A549 (cell line): ENCODE data around the gene MIA3. TPM values are rescaled to one million over a fixed set of nuclear protein-coding genes. Genes with fewer than 3 reads are reported as not detected.

Experiments used
- ATAC-seq, 2 experiments: fragments of 200-7000 bp in 1 of 2; fragments of >200 bp in 1 of 2; cut with Nextera tagmentation in 1 of 2; cut with Tn5 transposase in 1 of 2; 3 replicates each; pipeline versions ENCODE4 v1.8.0 to v1.9.1; 2018 to 2020; ENCODE audit warnings: mild to moderate bottlenecking in 1 of 2, moderate library complexity in 1 of 2
- CTCF ChIA-PET: fragments of 300-600 bp; sonication (Branson Sonifier 250); formaldehyde crosslinking; extraction: SDS; loops from one replicate; lab custom pipeline; 2021; ENCODE audit warnings: antibody characterized with exemption, inconsistent platforms; lab: Yijun Ruan, JAX
- POLR2A ChIA-PET: fragments of 350-600 bp; formaldehyde crosslinking; extraction: SDS; loops from one replicate; lab custom pipeline; 2021; ENCODE audit warnings: antibody characterized with exemption, inconsistent platforms; lab: Yijun Ruan, JAX
- DNase-seq, 2 experiments: peaks; one replicate each; pipeline versions ENCODE4 v3.0.0 to v3.0.0-alpha.2; 2011 to 2016; ENCODE audit warnings: low read depth in 1 of 2, low spot score in 1 of 2
- FAIRE-seq: peaks from 2 replicates; lab custom pipeline; 2011; peaks lifted over from hg19 to GRCh38; lab: Jason Lieb, UNC
- H3K27ac ChIP-seq, 2 experiments: fragments of >200 bp; sonication (Bioruptor Twin); formaldehyde crosslinking; 3 replicates each; pipeline ENCODE4 v1.5.1; 2016 to 2017
- H3K4me1 ChIP-seq: fragments of >200 bp; sonication (Bioruptor Twin); formaldehyde crosslinking; 3 replicates; pipeline ENCODE4 v1.6.1; 2016
- H3K4me2 ChIP-seq: fragments of >200 bp; sonication (Bioruptor Twin); formaldehyde crosslinking; 3 replicates; pipeline ENCODE4 v1.6.1; 2016
- H3K4me3 ChIP-seq: fragments of >200 bp; sonication (Bioruptor Twin); formaldehyde crosslinking; 3 replicates; pipeline ENCODE4 v1.5.1; 2016
- H3K9me3 ChIP-seq: fragments of >200 bp; sonication (Bioruptor Twin); formaldehyde crosslinking; 3 replicates; pipeline ENCODE4 v1.6.1; 2016
- CHD2 ChIP-seq: fragments of 150-350 bp; IDR thresholded peaks from 2 replicates; pipeline ENCODE4 v1.6.1; 2014; ENCODE audit warnings: low read length; ENCODE audit not compliant: partially characterized antibody
- EHF ChIP-seq: fragments of 250-450 bp; sonication (Bioruptor Pico); IDR thresholded peaks from 2 replicates; pipeline ENCODE4 v1.5.0; 2020; ENCODE audit warnings: mild to moderate bottlenecking
- FOSL2 ChIP-seq, 2 experiments: fragments of 450-650 bp in 1 of 2; fragments of >200 bp in 1 of 2; sonication (Bioruptor Twin) in 1 of 2; formaldehyde crosslinking; IDR thresholded peaks; 2 replicates each; pipeline versions ENCODE4 v1.5.0 to v1.6.1; 2016 to 2020; ENCODE audit warnings: mild to moderate bottlenecking in 1 of 2, moderate library complexity in 1 of 2
- HMGXB4 ChIP-seq: fragments of 250-450 bp; sonication (Bioruptor Pico); IDR thresholded peaks from 2 replicates; pipeline ENCODE4 v1.5.0; 2021; ENCODE audit warnings: mild to moderate bottlenecking, moderate library complexity, borderline replicate concordance
- HOXB13 ChIP-seq: fragments of 250-450 bp; sonication (Bioruptor Pico); IDR thresholded peaks from 2 replicates; pipeline ENCODE4 v1.5.0; 2020; ENCODE audit warnings: low read depth, mild to moderate bottlenecking, moderate library complexity
- JUN ChIP-seq, 2 experiments: fragments of >200 bp; sonication (Bioruptor Twin); formaldehyde crosslinking; IDR thresholded peaks; 2 replicates in 1 of 2; 3 replicates in 1 of 2; pipeline ENCODE4 v1.6.1; 2016 to 2017
- KDM5A ChIP-seq: fragments of 200-600 bp; sonication (generic); IDR thresholded peaks from 2 replicates; pipeline ENCODE4 v1.6.1; 2016; ENCODE audit warnings: antibody characterized with exemption, mild to moderate bottlenecking
- MAZ ChIP-seq: fragments of 150-350 bp; IDR thresholded peaks from 2 replicates; pipeline ENCODE4 v1.6.1; 2014; ENCODE audit warnings: antibody characterized with exemption, low read depth, low read length, borderline replicate concordance
- NPAS2 ChIP-seq: fragments of 250-450 bp; sonication (Bioruptor Pico); IDR thresholded peaks from 2 replicates; pipeline ENCODE4 v1.8.0; 2022; ENCODE audit warnings: mild to moderate bottlenecking, moderate library complexity, borderline replicate concordance
- PHF8 ChIP-seq: fragments of 200-600 bp; sonication (generic); IDR thresholded peaks from 2 replicates; pipeline ENCODE4 v1.6.1; 2016; ENCODE audit warnings: low read depth, mild to moderate bottlenecking, antibody characterized with exemption, moderate library complexity, borderline replicate concordance
- POLR2AphosphoS2 ChIP-seq: conservative IDR thresholded peaks from 2 replicates; pipeline ENCODE4 v1.6.1; 2012; ENCODE audit warnings: low read length, improper control_type of control experiment, inconsistent platforms
- RNF2 ChIP-seq: fragments of 200-600 bp; sonication (generic); IDR thresholded peaks from 2 replicates; pipeline ENCODE4 v1.6.1; 2016; ENCODE audit warnings: low read depth, mild to moderate bottlenecking, antibody characterized with exemption, moderate library complexity, borderline replicate concordance
- SREBF2 ChIP-seq: fragments of 450-650 bp; IDR thresholded peaks from 2 replicates; pipeline ENCODE4 v1.6.1; 2014; ENCODE audit warnings: mild to moderate bottlenecking, moderate library complexity
- TP53 ChIP-seq: fragments of 250-450 bp; sonication (Bioruptor Pico); IDR thresholded peaks from 2 replicates; pipeline ENCODE4 v1.5.0; 2021; ENCODE audit warnings: mild to moderate bottlenecking, moderate library complexity
- ZFP36 ChIP-seq: fragments of 450-650 bp; IDR thresholded peaks from 2 replicates; pipeline ENCODE4 v1.6.1; 2014; ENCODE audit warnings: borderline replicate concordance; ENCODE audit not compliant: partially characterized antibody
- ZSCAN20 ChIP-seq: fragments of 250-450 bp; sonication (Bioruptor Pico); IDR thresholded peaks from 2 replicates; pipeline ENCODE4 v1.8.0; 2022; ENCODE audit warnings: mild to moderate bottlenecking, moderate library complexity
- WGBS: methylation state at CpG from one replicate; pipeline ENCODE4 v1.1.6; 2017; ENCODE audit errors: missing lambda C conversion rate; 5-methylcytosine and 5-hydroxymethylcytosine counted together
- polyA plus RNA-seq, 4 experiments: library from polyadenylated mRNA; depleted of rRNA in 3 of 4; stranded (reverse); fragments of >200 nt; fragmentation: RNase III in 1 of 4; extraction: RNeasy Plus Mini Kit Qiagen cat#74134 plus additional on column Dnase treatment in 1 of 4; gene quantifications; 2 replicates in 3 of 4; 3 replicates in 1 of 4; pipeline ENCODE4 v1.2.3, GENCODE V29; 2011 to 2017
- TF ChIP-seq, protein P1 (sequence below): IDR thresholded peaks from 2 replicates; pipeline ENCODE4 v1.6.1; 2012
- TF ChIP-seq, protein P2 (sequence below): fragments of 450-650 bp; IDR thresholded peaks from 2 replicates; pipeline ENCODE4 v1.6.1; 2014; ENCODE audit warnings: antibody characterized with exemption
- TF ChIP-seq, protein P3 (sequence below): fragments of >200 bp; sonication (Bioruptor Twin); formaldehyde crosslinking; IDR thresholded peaks from 3 replicates; pipeline ENCODE4 v1.6.1; 2016

MIA3 gene
- polyA plus RNA-seq, 2 of the 4 experiments (the other 2 are of a cell fraction), result 17.2 to 39.2 TPM

- Histone ChIP-seq H3K9me3 (peaks cover 6% of the 10 kb centered on the region), H3K27ac (peak overlapping the region; percentile 64 to 84; a peak in 5 of 6 replicates), H3K4me2 (peak overlapping the region; percentile 93), H3K4me1 (peaks cover 8% of the 10 kb centered on the region; the same call in 2 of the 3 replicates), H3K4me3 (peak overlapping the region; percentile 59)
- CTCF ChIA-PET, result interaction anchor here (1.6 to 3.1 kb wide), 2 partner anchors 152 to 153 kb away, joined by 6 to 13 read pairs; no protein-coding TSS in a partner anchor
- WGBS, result 3% methylated on average over 25 of the region's 37 CpGs
- TF ChIP-seq ZFP36, result no peak
- TF ChIP-seq HMGXB4 (CRISPR knock-in tag), result no peak
- TF ChIP-seq, protein P1, sequence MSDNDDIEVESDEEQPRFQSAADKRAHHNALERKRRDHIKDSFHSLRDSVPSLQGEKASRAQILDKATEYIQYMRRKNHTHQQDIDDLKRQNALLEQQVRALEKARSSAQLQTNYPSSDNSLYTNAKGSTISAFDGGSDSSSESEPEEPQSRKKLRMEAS, result peak; percentile 42; the same call in 1 of the 2 replicates
- TF ChIP-seq, protein P2, sequence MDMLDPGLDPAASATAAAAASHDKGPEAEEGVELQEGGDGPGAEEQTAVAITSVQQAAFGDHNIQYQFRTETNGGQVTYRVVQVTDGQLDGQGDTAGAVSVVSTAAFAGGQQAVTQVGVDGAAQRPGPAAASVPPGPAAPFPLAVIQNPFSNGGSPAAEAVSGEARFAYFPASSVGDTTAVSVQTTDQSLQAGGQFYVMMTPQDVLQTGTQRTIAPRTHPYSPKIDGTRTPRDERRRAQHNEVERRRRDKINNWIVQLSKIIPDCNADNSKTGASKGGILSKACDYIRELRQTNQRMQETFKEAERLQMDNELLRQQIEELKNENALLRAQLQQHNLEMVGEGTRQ, result peak; percentile 19; the same call in 1 of the 2 replicates
- peak; percentile 28; the same call in 1 of the 2 replicates for TF ChIP-seq PHF8
- TF ChIP-seq JUN (IDR thresholded peaks at IDR 0.05), result peak in 1 of 2 experiments; percentile 46; a peak in 1 of 5 replicates
- 0 out of 2 replicates have a peak, but pooled peaks have one; percentile 57 for TF ChIP-seq RNF2
- peak; percentile 14 for TF ChIP-seq CHD2
- no peak for TF ChIP-seq SREBF2
- TF ChIP-seq, protein P3, sequence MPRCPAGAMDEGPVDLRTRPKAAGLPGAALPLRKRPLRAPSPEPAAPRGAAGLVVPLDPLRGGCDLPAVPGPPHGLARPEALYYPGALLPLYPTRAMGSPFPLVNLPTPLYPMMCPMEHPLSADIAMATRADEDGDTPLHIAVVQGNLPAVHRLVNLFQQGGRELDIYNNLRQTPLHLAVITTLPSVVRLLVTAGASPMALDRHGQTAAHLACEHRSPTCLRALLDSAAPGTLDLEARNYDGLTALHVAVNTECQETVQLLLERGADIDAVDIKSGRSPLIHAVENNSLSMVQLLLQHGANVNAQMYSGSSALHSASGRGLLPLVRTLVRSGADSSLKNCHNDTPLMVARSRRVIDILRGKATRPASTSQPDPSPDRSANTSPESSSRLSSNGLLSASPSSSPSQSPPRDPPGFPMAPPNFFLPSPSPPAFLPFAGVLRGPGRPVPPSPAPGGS, result no peak
- FAIRE-seq, result no peak
- ATAC-seq, result peak; percentile 95
- DNase-seq, result peak; percentile 77 to 90
- POLR2A ChIA-PET, result interaction anchor here (1.5 kb wide), 1 partner anchor 28 kb away, joined by 5 read pairs; the partner anchor contains the start of gene TAF1A
Observed at GRCh38 chr1:222617367-222617951, 438 bp upstream of the MIA3 start.

GRCh38 chr1:222618880-222619596 lies 1.1 kb downstream of the MIA3 start:
- no peak for TF ChIP-seq CHD2
- TF ChIP-seq POLR2AphosphoS2, result no peak
- no peak for TF ChIP-seq TP53 (CRISPR knock-in tag)
- TF ChIP-seq HOXB13, result no peak
- no peak for TF ChIP-seq FOSL2 (IDR thresholded peaks at IDR 0.05)
- TF ChIP-seq FOSL2 (CRISPR knock-in tag; IDR thresholded peaks at IDR 0.05), result no peak
- no peak for TF ChIP-seq MAZ
- TF ChIP-seq KDM5A, result no peak
- no peak for TF ChIP-seq EHF
- TF ChIP-seq ZSCAN20 (CRISPR knock-in tag), result no peak
- no peak for TF ChIP-seq NPAS2 (CRISPR knock-in tag)
- no peak for TF ChIP-seq SREBF2
- Histone ChIP-seq H3K4me2 (peak overlapping the region; percentile 74), H3K9me3 (no peaks in the 10 kb centered on the region), H3K4me3 (peak overlapping the region; percentile 100), H3K27ac (peak overlapping the region in 1 of 2 experiments; percentile 95; a peak in 5 of 6 replicates), H3K4me1 (peaks cover 8% of the 10 kb centered on the region; the same call in 2 of the 3 replicates)
- ChIA-PET POLR2A (no interaction called here), CTCF (interaction anchor here (1.0 to 3.1 kb wide), 5 partner anchors 10 to 154 kb away, joined by 3 to 19 read pairs (median 6); no protein-coding TSS in a partner anchor)
- no peak for DNase-seq
- 70% methylated on average over 20 of the region's 20 CpGs for WGBS
- FAIRE-seq, result no peak
- ATAC-seq, result peak in 1 of 2 experiments; percentile 3; a peak in 2 of 6 replicates
